HG03139 (cell line): ENCODE results near the gene TMCO6.

Experiments
- ATAC-seq: cut with Tn5 transposase; IDR thresholded peaks from one replicate; pipeline ENCODE4 v1.9.1; 2021; ENCODE audit not compliant: unreplicated experiment

Gene TMCO6

DNA sequence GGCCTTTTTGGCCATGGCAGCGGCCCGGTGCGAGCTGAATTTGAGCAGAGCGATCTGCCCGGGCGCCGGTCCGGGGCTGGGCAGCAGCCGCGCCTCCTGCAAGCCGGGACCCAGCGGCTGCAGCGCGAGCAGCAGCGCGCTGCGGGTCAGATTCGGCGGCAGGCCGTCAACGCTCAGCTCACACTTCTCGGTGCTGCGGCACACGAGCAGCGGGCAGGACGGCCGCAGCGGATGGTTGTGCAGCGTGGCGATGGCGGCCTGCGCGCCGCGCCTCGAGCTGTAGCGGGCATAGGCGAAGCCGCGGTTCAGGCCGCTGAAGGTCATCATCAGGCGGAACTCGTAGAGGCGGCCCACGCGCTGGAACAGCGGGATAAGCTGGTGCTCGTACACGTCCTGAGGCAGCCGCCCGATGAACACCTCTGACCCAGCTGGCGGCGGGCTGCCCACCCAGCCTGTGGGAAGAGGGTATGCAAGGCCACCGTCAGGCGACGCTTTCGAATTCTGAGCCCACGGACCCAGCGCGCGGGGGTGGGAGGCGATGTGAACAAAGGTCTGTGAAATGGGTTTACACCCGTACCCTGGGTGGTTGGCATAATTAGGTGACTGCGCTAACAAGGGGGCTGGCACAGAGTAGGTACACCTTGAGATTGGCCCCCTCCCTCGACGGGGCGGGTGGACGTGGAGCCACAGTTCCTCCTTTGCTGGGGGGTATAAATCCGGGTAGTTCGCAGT lies 33.4 kb downstream of the TMCO6 start:
- ATAC-seq = no peak

DNA sequence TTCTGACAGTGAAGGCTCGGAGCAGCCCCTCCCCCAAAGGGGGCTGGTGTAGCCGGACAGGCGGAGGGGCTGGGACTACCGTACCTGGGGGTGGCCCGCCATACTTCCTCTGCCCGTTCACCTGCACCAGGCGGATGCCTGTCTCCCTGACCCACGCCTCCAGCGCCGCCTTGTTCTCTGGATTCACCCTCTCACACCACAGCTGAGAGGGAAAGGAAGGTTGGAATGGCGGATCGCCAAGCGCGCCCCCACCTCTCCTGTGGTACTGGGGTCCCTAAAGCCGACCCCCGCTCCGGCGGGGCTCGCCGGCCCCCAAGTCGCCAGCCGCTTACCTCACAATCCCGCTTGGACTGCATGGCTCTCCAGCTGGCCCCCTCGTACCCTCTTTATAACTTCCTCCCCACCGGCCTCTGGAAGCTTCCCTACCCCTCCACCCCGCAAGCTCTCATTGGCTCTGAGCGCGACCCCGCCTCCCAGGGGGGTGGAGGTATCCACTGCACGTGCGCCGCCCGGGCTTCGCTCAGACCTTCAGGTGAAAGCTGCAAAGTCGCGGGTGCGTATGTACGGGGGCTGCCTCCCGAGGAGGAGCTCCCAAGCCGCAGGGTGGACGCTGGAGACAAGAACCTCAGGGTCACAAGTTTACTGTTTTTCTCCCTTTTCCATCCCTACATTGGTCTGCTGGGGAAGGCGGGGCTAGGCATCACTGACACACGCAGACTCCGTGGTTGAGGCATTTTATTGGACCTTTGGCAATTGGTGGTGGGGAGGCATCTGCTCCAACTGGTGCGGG lies 34.1 kb downstream of the TMCO6 start, which contains the start of gene DND1:
TSS of gene DND1 (minus strand) at position 390 of the 790 bp plus-strand sequence. CDS start at position 356, 34 bp downstream.
- ATAC-seq = no peak

DNA sequence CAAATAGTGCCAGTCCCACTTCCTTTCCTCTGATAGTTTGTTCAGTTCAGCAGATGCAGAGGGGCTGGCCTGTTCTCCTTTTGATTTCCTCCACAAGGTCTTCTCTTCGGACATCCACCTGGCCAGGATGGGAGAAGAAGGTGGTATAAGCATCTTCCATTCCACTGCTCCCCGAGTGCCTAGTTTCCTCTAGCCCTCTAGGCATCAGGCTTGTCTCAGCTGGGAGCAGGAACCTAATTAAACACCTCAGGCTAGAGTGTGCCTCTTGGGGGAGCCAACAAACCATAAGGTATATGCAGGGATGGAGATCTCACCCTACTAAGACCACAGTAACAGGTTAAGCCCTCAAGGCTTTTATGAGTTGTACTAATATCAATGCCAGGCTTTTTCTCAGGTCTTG lies 35.0 kb downstream of the TMCO6 start:
- no peak for ATAC-seq

DNA sequence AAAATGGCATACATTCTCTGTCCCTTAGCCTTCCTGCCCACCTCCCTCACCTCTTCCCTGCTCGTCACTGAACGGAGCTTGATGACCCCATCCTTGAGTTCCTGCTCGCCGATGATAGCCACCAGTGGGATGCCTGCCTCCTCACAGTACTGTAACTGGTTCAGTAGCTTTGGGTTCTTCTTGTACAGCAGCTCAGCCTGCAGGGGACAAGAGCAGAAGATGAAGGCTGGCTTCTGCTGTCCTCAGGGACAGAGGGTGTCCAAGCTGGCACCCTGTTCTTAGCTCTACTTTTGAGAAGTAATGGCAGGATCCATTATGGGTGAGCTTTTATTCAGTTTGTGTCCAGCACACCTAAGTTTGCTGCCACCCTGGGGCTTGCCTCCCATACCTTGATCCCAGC lies 35.4 kb downstream of the TMCO6 start:
- no peak for ATAC-seq

DNA sequence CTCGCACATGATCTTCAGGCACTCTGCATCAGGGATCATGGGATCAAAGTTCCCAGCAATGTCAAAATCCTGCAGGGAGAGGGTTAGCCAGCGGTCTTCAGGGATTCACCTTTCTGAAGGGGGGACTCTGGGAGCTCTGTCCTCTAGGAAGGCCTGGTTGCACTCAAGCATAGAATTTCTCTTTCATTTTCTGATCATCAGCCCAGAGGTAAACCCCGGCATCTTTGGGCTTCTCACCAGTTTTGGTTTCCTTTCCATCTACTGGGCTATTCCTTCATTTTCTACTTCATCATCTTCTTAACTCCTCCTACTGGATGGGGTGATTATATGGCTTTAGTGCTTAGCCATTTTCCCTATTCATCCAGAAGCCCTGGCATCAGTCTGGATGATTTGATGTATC lies 38.7 kb downstream of the TMCO6 start:
- peak; percentile 44 for ATAC-seq

DNA sequence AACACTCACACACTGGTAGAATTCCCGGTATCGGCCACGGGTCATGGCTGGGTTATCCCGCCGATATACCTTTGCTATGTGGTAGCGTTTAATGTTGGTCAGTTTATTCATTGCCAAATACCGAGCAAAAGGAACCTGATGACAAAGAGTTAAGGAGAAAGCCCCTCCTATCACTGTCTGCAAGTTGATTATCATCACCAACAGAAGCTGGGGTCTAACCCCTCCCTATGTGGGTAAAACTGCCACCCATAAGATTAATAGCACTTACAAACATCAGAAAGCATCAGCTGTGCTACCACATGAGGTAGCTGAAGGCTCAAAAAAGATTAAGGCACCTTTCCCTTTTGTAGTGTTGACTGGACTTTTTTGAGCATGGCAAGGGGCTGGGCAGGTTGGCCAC lies 39.7 kb downstream of the TMCO6 start:
- ATAC-seq = no peak

DNA sequence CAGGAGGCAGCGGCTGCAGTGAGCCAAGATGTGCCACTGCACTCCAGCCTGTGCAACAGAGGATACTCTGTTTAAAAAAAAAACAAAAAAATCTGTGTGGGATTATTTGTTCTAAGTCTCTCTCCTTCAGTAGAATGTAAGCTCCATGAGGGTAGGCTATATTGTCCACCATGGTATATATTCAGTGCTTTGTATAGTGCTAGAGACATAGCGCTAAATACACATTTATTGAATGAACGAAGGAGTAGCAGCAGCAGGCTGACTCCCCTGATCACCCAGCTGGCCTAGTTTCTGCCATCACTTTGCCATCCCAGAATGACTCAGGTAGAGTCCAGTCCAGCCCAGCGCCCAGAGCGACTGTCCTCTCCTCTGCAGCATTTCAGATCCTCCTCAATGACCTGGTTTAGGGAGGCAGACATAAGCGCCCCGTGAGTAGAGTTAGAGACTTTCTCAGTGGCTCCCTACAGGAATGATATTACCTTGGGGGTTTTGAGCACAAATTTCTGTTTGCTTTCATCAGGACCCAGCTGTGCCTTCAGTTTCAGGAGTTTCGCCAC lies 51.2 kb downstream of the TMCO6 start:
- no peak for ATAC-seq

DNA sequence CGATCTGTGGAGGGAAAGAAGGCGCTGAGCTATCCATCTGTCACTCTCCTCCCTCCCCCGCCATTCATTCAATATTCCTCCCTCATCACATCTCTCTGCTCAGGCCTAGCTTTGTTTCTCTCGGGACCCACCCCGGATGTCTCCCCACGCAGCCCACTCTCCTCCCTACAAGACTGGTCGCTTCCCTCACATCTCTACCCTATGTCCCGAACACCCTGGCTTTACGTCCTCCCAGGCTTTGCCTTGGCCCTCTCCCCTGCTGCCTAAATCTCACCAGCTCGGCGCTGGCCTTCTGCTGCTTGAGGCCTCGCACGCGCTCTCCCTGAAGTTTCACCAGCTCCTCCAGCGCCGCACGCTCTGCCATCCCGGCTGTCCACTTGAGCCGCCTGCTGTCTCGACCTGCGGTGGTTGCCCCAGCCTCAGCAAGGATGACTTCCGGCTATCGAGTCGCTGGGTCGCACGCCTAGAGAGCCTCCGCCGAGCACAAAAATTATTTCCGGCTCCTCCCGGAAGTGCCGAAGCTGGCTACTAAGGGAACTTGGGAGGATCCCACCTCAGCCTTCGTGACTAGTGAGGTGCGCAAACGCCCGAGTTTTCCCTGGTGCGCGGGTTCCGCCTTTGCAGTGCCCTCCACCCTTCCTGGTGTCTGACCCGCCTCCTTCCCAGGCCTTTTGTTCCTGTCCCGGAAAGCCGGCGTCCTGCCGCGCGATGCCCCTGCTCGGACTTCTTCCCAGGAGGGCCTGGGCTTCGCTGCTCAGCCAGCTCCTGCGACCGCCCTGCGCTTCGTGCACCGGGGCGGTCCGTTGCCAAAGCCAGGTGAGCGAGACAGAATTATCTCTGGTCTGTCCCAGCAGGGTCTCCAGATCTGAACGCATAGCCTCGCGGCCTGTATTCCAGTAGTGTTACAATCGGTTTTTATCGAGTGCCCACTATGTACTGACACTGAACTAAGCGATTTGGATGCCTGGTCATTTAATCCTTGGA lies 52.0 kb downstream of the TMCO6 start, which contains the start of the genes HARS1 and HARS2:
TSS of gene HARS1 (minus strand) at position 430 of the 984 bp plus-strand sequence. CDS start at position 364, 66 bp downstream.
TSS of gene HARS2 (plus strand) at position 515 of the 984 bp plus-strand sequence. CDS start at position 709, 194 bp downstream.
- peak; percentile 97 for ATAC-seq

DNA sequence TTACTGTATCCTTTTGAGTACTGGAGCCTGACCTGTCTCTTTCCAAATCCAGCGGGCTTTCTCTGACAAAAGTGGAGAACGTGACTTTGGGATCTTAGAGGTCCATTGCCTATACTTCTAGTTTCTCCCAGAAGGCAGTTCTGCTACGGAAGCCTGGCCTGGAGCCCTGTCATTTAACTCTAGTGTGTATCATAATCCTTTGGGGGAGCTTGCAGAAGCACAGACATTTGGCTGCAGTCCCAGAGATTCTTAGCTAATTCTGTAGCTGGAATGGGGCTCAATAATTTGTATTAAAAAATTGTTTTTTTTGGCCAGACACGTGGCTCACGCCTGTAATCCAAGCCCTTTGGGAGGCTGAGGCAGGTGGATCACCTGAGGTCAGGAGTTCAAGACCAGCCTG lies 55.0 kb downstream of the TMCO6 start:
- ATAC-seq = no peak
